Keratinocyte (primary cell): ENCODE measurements around the gene C7orf33. TPM values are rescaled to one million over a fixed set of nuclear protein-coding genes. Genes with fewer than 3 reads are reported as not detected.

Experiments
- DNase-seq: peaks from one replicate; pipeline ENCODE4 v3.0.0-alpha.2; 2011; ENCODE audit warnings: low read depth, missing footprints, low spot score
- FAIRE-seq: peaks from 2 replicates; lab custom pipeline; 2011; peaks lifted over from hg19 to GRCh38; lab: Jason Lieb, UNC
- H2AFZ ChIP-seq: 2 replicates; pipeline ENCODE4 v1.6.0; 2012; ENCODE audit warnings: low read length, control low read depth, inconsistent platforms; ENCODE audit not compliant: control insufficient read depth
- H3K27ac ChIP-seq: 2 replicates; pipeline ENCODE4 v1.5.1; 2011; ENCODE audit warnings: low read length; ENCODE audit not compliant: control insufficient read depth, insufficient read depth
- H3K27me3 ChIP-seq: 3 replicates; pipeline ENCODE4 v1.6.0; 2011; ENCODE audit warnings: low read length; ENCODE audit not compliant: control insufficient read depth, insufficient read depth; ENCODE audit errors: extremely low read depth
- H3K36me3 ChIP-seq, 2 experiments: 2 replicates in 1 of 2; 3 replicates in 1 of 2; pipeline ENCODE4 v1.5.1; 2011; ENCODE audit warnings: low read length in 2 of 2, mild to moderate bottlenecking in 1 of 2; ENCODE audit not compliant: control insufficient read depth in 2 of 2, insufficient read depth in 2 of 2; ENCODE audit errors: extremely low read depth in 1 of 2
- H3K4me1 ChIP-seq: 3 replicates; pipeline ENCODE4 v1.5.1; 2011; ENCODE audit warnings: low read length; ENCODE audit not compliant: control insufficient read depth, insufficient read depth; ENCODE audit errors: extremely low read depth
- H3K4me2 ChIP-seq: 3 replicates; pipeline ENCODE4 v1.6.0; 2011; ENCODE audit warnings: low read depth, low read length; ENCODE audit not compliant: control insufficient read depth, insufficient read depth; ENCODE audit errors: extremely low read depth
- H3K4me3 ChIP-seq, 3 experiments: fragments of 200-600 bp in 1 of 3; sonication (generic) in 1 of 3; 2 replicates in 2 of 3; 3 replicates in 1 of 3; pipeline ENCODE4 v1.5.1; 2011 to 2016; ENCODE audit warnings: low read length in 3 of 3, mild to moderate bottlenecking in 3 of 3, control low read depth in 2 of 3, inconsistent platforms in 1 of 3, low read depth in 1 of 3, mixed read lengths in 1 of 3, mixed run types in 1 of 3, moderate library complexity in 1 of 3; ENCODE audit not compliant: control insufficient read depth in 2 of 3, insufficient read depth in 2 of 3; ENCODE audit errors: extremely low read depth in 1 of 3
- H3K79me2 ChIP-seq: 2 replicates; pipeline ENCODE4 v1.6.0; 2012; ENCODE audit warnings: low read length; ENCODE audit not compliant: control insufficient read depth, insufficient read depth
- H3K9ac ChIP-seq: 3 replicates; pipeline ENCODE4 v1.6.0; 2011; ENCODE audit warnings: low read length; ENCODE audit not compliant: control insufficient read depth, insufficient read depth; ENCODE audit errors: extremely low read depth
- H3K9me1 ChIP-seq: 3 replicates; pipeline ENCODE4 v1.6.0; 2011; ENCODE audit warnings: low read length; ENCODE audit not compliant: control insufficient read depth, insufficient read depth; ENCODE audit errors: extremely low read depth
- H3K9me3 ChIP-seq: 2 replicates; pipeline ENCODE4 v1.5.1; 2012; ENCODE audit warnings: low read depth, low read length; ENCODE audit not compliant: control insufficient read depth
- H4K20me1 ChIP-seq: 3 replicates; pipeline ENCODE4 v1.6.0; 2011; ENCODE audit warnings: low read length; ENCODE audit not compliant: control insufficient read depth, insufficient read depth; ENCODE audit errors: extremely low read depth
- CTCF ChIP-seq, 3 experiments: IDR thresholded peaks in 1 of 3; conservative IDR thresholded peaks in 1 of 3; optimal IDR thresholded peaks in 1 of 3; 2 replicates in 2 of 3; 3 replicates in 1 of 3; pipeline versions ENCODE3 to v1.5.1; 2011; ENCODE audit warnings: low read length in 3 of 3, mild to moderate bottlenecking in 3 of 3, moderate library complexity in 2 of 3, control low read depth in 1 of 3, inconsistent platforms in 1 of 3; ENCODE audit not compliant: insufficient read depth in 2 of 3; ENCODE audit errors: extremely low read depth in 1 of 3
- EZH2 ChIP-seq: IDR thresholded peaks from one replicate; pipeline ENCODE4 v1.6.1; 2012; ENCODE audit warnings: inconsistent platforms, mild to moderate bottlenecking, low read length, moderate library complexity
- dilution Hi-C: fragments of 300-500 bp; cut with MboI; formaldehyde crosslinking; loops from one replicate; pipeline ENCODE4 v1.7.0; 2020; ENCODE audit warnings: low sequenced_read_pairs; ENCODE audit not compliant: extremely low pct_ligation_motif_present
- polyA plus RNA-seq, 5 experiments: library from polyadenylated mRNA; depleted of rRNA in 3 of 5; stranded (reverse) in 3 of 5; stranded (forward) in 1 of 5; unstranded in 1 of 5; fragments of >200 nt; gene quantifications; 1 replicate in 1 of 5; 2 replicates in 3 of 5; 3 replicates in 1 of 5; pipeline versions ENCODE4 v1.2.1 to v1.2.3, GENCODE V29; 2011 to 2012; ENCODE audit warnings: missing spikeins in 2 of 5, low read depth in 1 of 5, low replicate concordance in 1 of 5

Gene C7orf33
- polyA plus RNA-seq, 1 donor (not counting 4 experiments of a cell fraction or from before 2014, with no cell fraction given) = not detected

GRCh38 chr7:148637094-148637493, 46.5 kb downstream of the C7orf33 start:
- Histone ChIP-seq H3K4me3 (no peak overlapping the region), H3K9me3 (no peaks in the 10 kb centered on the region), H3K27ac (no peak overlapping the region), H3K79me2 (no peaks in the 10 kb centered on the region), H3K27me3 (no peaks in the 10 kb centered on the region), H3K9me1 (no peaks in the 10 kb centered on the region), H3K9ac (no peak overlapping the region), H2AFZ (no peak overlapping the region), H3K4me1 (no peaks in the 10 kb centered on the region), H4K20me1 (no peaks in the 10 kb centered on the region), H3K4me2 (no peak overlapping the region), H3K36me3 (no peaks in the 10 kb centered on the region)
- DNase-seq = no peak
- dilution Hi-C loops = no loop called here
- TF ChIP-seq CTCF (optimal IDR thresholded peaks at IDR 0.05 in 1 of 3, IDR thresholded peaks at IDR 0.05 in 1 of 3, conservative IDR thresholded peaks at IDR 0.05 in 1 of 3; ENCODE audit: extremely low read depth in 1 of 3, insufficient read depth in 2 of 3, low read length in 3 of 3) = no peak
- no peak for TF ChIP-seq EZH2
- FAIRE-seq = no peak

DNA sequence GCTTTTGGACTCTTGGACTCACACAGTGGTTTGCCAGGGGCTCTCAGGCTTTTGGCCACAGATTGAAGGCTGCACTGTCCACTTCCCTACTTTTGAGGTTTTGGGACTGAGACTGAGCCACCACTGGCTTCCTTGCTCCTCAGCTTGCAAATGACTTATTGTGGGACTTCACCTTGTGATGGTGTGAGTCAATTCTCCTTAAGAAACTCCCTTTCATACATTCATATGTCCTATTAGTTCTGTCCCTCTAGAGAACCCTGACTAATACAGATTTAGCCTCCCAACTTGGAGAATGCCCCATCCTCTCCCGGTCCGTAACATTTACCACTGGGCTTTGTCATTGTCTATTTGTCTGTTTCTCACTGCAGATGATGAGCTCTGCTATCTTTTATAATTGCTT, 55.3 kb downstream of the C7orf33 start:
- DNase-seq (no peak), FAIRE-seq (no peak)
- Histone ChIP-seq H3K27ac (no peak overlapping the region), H3K27me3 (peaks cover 5% of the 10 kb centered on the region), H3K9me3 (no peaks in the 10 kb centered on the region), H3K9me1 (peaks cover 3% of the 10 kb centered on the region), H3K4me1 (peaks cover 8% of the 10 kb centered on the region), H3K79me2 (no peaks in the 10 kb centered on the region), H3K9ac (no peak overlapping the region), H2AFZ (no peak overlapping the region), H3K4me2 (no peak overlapping the region), H3K36me3 (no peaks in the 10 kb centered on the region), H4K20me1 (no peaks in the 10 kb centered on the region), H3K4me3 (no peak overlapping the region)
- TF ChIP-seq CTCF (optimal IDR thresholded peaks at IDR 0.05 in 1 of 3, IDR thresholded peaks at IDR 0.05 in 1 of 3, conservative IDR thresholded peaks at IDR 0.05 in 1 of 3; ENCODE audit: extremely low read depth in 1 of 3, insufficient read depth in 2 of 3, low read length in 3 of 3) (no peak), EZH2 (no peak)
- dilution Hi-C loops = no loop called here
